Aorta (tissue), 5 donors: ENCODE measurements around the gene CCDC33. TPM values are rescaled to one million over a fixed set of nuclear protein-coding genes. Genes with fewer than 3 reads are reported as not detected.

Experiments used
- ATAC-seq: fragments of 200-7000 bp; cut with Tn5 transposase; one replicate; pipeline ENCODE4 v1.9.1; 2022; ENCODE audit warnings: moderate library complexity; ENCODE audit not compliant: low FRiP score
- DNase-seq, 2 donors: peaks; one replicate each; pipeline ENCODE4 v3.0.0-alpha.2; 2020
- H3K27ac ChIP-seq, 2 donors: one replicate each; pipeline ENCODE4 v1.5.1; 2013; ENCODE audit warnings: low read length in 2 of 2, mild to moderate bottlenecking in 2 of 2, moderate library complexity in 2 of 2, control low read depth in 1 of 2, inconsistent platforms in 1 of 2, low read depth in 1 of 2
- H3K27me3 ChIP-seq, 2 donors: one replicate each; pipeline ENCODE4 v1.6.1; 2013; ENCODE audit warnings: control low read depth in 1 of 2, low read length in 1 of 2, mild to moderate bottlenecking in 1 of 2, moderate library complexity in 1 of 2; ENCODE audit not compliant: insufficient read depth in 2 of 2, control insufficient read depth in 1 of 2
- H3K36me3 ChIP-seq, 2 donors: one replicate each; pipeline ENCODE4 v1.6.1; 2013; ENCODE audit warnings: control low read depth in 1 of 2, low read length in 1 of 2, mild to moderate bottlenecking in 1 of 2; ENCODE audit not compliant: insufficient read depth in 2 of 2, control insufficient read depth in 1 of 2
- H3K4me1 ChIP-seq, 2 donors: one replicate each; pipeline ENCODE4 v1.6.1; 2013; ENCODE audit warnings: low read length in 2 of 2, control low read depth in 1 of 2, mild to moderate bottlenecking in 1 of 2, moderate library complexity in 1 of 2; ENCODE audit not compliant: insufficient read depth in 2 of 2, control insufficient read depth in 1 of 2
- H3K4me3 ChIP-seq, 2 donors: one replicate each; pipeline ENCODE4 v1.5.1; 2013; ENCODE audit warnings: low read length in 2 of 2, control low read depth in 1 of 2, mild to moderate bottlenecking in 1 of 2
- H3K9me3 ChIP-seq: one replicate; pipeline ENCODE4 v1.6.1; 2013; ENCODE audit warnings: mild to moderate bottlenecking, low read length; ENCODE audit not compliant: control insufficient read depth
- WGBS, 2 donors: extraction: QIAGEN DNeasy Blood & Tissue Kit; methylation state at CpG; one replicate each; pipeline ENCODE4 v1.1.7; 2013; 5-methylcytosine and 5-hydroxymethylcytosine counted together
- intact Hi-C, 2 donors: fragments of 100-400 bp; cut with DNase I; formaldehyde crosslinking; loops; one replicate each; pipeline versions ENCODE4 v1.14.2 to v1.15.0; 2022
- long read RNA-seq, 2 donors: library from polyadenylated mRNA; unstranded; transcript quantifications; one replicate each; pipeline ENCODE4 v2.0.0, GENCODE V29; 2020 to 2021
- polyA plus RNA-seq, 2 donors: library from polyadenylated mRNA; stranded (reverse); fragments of 200-250 nt; gene quantifications; one replicate each; pipeline ENCODE4 v1.2.3, GENCODE V29; 2013
- total RNA-seq, 2 donors: library from RNA; stranded (reverse); fragmentation: NEBNext Ultra II Directional; extraction: Animal tissue kit (Norgen Biotek cat#: 25700); gene quantifications; one replicate each; pipeline ENCODE4 v1.2.1, GENCODE V29; 2021
- donor health status: healthy with polysubstance abuse.
- donor health status: Bipolar disorder and iron deficiency.
- donor health status: DM: no; HTN: no; CAD: no.
- donor health status: DM: no; HTN: no; CAD: no.
- donor health status: DM: yes; HTN: yes; CAD: no.

Gene CCDC33
- not detected for total RNA-seq
- not detected for polyA plus RNA-seq
- long read RNA-seq, donor 1: 0 reads
- long read RNA-seq, donor 2: 0 reads

DNA sequence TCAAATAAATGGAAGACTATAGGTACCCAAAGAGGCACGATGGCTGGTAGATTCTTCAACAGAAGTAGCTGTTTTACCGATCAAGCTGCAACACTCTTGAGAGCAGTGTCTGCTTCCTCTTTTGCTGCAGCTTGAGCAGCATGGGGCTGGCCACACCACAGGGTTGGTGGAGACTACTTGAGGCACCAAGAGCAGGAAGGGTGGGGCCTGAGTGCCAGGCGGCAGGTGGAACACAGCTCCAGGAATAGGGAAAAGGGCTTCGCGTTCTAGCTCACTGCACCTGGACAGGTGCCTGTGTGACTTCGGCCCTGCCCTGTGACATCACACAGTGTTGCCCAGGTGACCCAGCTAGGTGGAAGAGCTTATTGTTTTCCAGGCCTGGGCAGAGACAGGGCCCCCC lies at the start of gene CCDC33:
Gene CCDC33, plus strand, starts transcription at position 365 of the 400 bp plus-strand sequence. CDS start 394 bp downstream, outside the sequence.
- H3K27me3 ChIP-seq: no peaks in the 10 kb centered on the region
- intact Hi-C loops: loop anchor here in 1 of 2 donors (10.0 kb wide), 1 partner anchor 191 kb away; no protein-coding TSS in a partner anchor
- ATAC-seq (no peak), DNase-seq (no peak)
- WGBS, 2 donors: 84 to 92% methylated on average over 6 of the region's 6 CpGs
- H3K9me3 ChIP-seq: no peaks in the 10 kb centered on the region
- no peak within 1 kb of the TSS for H3K4me3 ChIP-seq
- H3K27ac ChIP-seq: no peak within 1 kb of the TSS
- no peaks in the 10 kb centered on the region for H3K36me3 ChIP-seq
- H3K4me1 ChIP-seq: no peaks in the 10 kb centered on the region

DNA sequence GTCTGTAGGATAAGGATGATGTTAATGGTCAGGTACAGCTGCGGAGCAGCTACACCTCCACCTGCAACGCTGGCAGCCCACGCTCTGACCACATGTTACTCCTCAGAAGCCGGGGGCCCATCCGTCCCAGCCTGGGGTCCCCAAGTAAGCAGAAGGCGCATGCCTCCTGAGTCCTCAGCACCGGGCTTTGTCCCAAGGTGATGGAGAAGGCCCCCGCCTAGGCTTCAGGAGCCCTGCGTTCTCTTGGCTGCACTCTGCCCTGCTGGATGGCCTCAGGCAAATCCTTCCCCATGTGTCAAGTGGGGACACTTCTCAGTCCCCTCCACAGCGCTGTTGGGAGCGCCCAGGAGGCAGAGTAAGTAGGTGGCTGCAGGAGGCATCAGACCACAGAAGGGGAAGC lies 47.9 kb upstream of the CCDC33 start:
- intact Hi-C loops: no loop called here
- no peak overlapping the region for H3K4me3 ChIP-seq
- H3K27ac ChIP-seq: no peak overlapping the region
- H3K9me3 ChIP-seq: no peaks in the 10 kb centered on the region
- no peaks in the 10 kb centered on the region for H3K27me3 ChIP-seq
- ATAC-seq (no peak), DNase-seq (no peak)
- H3K36me3 ChIP-seq: no peaks in the 10 kb centered on the region
- 92 to 96% methylated on average over 11 of the region's 11 CpGs for WGBS, 2 donors
- no peaks in the 10 kb centered on the region for H3K4me1 ChIP-seq

DNA sequence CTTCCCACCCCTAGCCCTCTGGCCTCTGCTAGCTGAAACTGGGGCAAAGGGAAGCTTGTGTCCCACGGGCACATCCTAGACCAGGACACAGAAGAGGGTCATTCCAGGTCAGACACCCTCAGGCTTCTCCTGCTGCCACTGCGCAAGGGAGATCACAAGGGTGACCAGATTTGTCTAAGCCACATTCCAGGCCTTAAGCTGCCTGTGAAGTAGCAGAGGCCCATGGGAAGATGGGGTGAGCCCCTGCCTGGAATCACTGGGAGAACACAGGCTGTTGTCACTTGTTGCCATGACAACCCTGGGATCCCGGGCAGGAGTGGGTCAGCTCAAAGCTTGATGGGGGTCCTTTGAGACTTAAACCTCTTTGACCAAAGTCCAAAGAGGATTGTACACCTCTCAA lies 44.3 kb upstream of the CCDC33 start:
- H3K36me3 ChIP-seq: no peaks in the 10 kb centered on the region
- H3K4me1 ChIP-seq: no peaks in the 10 kb centered on the region
- DNase-seq (no peak), ATAC-seq (no peak)
- H3K4me3 ChIP-seq: no peak overlapping the region
- intact Hi-C loops: no loop called here
- H3K9me3 ChIP-seq: no peaks in the 10 kb centered on the region
- no peak overlapping the region for H3K27ac ChIP-seq
- 75 to 76% methylated on average over 3 of the region's 3 CpGs for WGBS, 2 donors
- H3K27me3 ChIP-seq: no peaks in the 10 kb centered on the region

DNA sequence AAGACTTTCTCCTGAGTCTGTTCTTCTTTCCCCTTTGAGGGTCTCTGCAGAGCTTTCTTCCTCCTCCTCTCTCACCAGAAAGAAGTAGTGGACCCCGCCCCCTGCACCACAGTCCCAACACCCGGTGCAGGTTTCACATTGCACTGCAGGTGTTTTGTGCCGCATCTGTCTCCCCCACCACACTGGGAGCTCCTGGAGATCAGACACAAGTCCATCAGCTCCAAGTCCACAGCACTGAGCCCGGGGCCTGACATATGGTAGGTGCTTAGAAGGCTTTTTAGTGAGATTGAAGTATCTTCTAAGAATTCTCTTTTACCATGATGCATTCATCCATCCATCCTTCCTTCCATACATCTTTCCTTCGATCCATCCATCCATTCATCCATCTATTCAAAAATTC lies 43.4 kb upstream of the CCDC33 start:
- Histone ChIP-seq H3K9me3 (no peaks in the 10 kb centered on the region), H3K4me3 (no peak overlapping the region), H3K4me1 (no peaks in the 10 kb centered on the region), H3K27ac (no peak overlapping the region), H3K36me3 (no peaks in the 10 kb centered on the region), H3K27me3 (no peaks in the 10 kb centered on the region)
- ATAC-seq (no peak), DNase-seq (no peak)
- 91 to 93% methylated on average over 5 of the region's 5 CpGs for WGBS, 2 donors
- intact Hi-C loops: no loop called here

DNA sequence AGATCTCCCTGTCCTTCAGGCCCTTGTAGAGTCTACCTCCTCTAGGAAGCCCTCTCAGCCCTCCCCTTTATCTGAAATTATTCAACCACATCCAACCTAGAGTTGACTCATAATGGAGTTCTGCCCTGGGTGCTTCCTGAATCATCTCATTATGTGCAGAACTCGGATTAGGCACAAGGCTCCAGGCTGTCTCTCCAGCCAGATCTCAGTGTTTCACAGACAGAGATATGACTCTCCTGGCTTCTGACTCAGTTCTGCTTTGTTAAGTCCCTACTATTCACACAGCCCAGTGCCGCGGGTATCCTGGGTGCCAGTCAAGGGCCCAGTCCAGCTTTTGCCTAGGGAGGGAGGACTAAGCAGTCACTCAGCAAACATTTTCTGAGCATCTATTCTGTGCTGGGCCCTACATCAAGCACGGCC lies 42.8 kb upstream of the CCDC33 start:
- no peak overlapping the region for H3K27ac ChIP-seq
- no peaks in the 10 kb centered on the region for H3K9me3 ChIP-seq
- H3K4me3 ChIP-seq: no peak overlapping the region
- ATAC-seq (peak; percentile 34), DNase-seq (no peak)
- no peaks in the 10 kb centered on the region for H3K4me1 ChIP-seq
- H3K36me3 ChIP-seq: no peaks in the 10 kb centered on the region
- 51 to 56% methylated on average over 4 of the region's 4 CpGs for WGBS, 2 donors
- intact Hi-C loops: no loop called here
- no peaks in the 10 kb centered on the region for H3K27me3 ChIP-seq

DNA sequence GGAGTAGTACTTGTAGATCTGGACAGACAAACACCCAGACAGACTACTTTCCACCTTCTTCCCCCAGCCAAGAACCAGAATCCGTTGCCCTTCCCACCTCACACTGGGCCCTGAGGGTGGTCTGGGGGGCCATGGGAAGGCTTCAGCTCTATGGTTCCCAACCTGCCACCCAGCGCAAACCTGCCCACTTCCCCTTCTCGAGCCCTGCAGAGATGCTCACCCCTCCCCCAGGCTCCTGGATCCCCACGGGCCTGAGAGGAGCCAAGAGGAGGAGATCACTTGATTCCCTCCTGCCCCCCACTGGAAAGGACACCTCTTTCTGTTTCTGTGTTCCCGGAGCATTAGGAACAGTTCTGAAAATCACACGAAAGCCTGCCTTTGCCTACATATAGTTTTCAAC lies 42.2 kb upstream of the CCDC33 start:
- ATAC-seq: no peak
- no peak for DNase-seq
- no peaks in the 10 kb centered on the region for H3K4me1 ChIP-seq
- WGBS, 2 donors: 89 to 90% methylated on average over 6 of the region's 6 CpGs
- H3K27me3 ChIP-seq: no peaks in the 10 kb centered on the region
- intact Hi-C loops: no loop called here
- H3K9me3 ChIP-seq: no peaks in the 10 kb centered on the region
- no peak overlapping the region for H3K4me3 ChIP-seq
- H3K27ac ChIP-seq: no peak overlapping the region
- H3K36me3 ChIP-seq: no peaks in the 10 kb centered on the region

DNA sequence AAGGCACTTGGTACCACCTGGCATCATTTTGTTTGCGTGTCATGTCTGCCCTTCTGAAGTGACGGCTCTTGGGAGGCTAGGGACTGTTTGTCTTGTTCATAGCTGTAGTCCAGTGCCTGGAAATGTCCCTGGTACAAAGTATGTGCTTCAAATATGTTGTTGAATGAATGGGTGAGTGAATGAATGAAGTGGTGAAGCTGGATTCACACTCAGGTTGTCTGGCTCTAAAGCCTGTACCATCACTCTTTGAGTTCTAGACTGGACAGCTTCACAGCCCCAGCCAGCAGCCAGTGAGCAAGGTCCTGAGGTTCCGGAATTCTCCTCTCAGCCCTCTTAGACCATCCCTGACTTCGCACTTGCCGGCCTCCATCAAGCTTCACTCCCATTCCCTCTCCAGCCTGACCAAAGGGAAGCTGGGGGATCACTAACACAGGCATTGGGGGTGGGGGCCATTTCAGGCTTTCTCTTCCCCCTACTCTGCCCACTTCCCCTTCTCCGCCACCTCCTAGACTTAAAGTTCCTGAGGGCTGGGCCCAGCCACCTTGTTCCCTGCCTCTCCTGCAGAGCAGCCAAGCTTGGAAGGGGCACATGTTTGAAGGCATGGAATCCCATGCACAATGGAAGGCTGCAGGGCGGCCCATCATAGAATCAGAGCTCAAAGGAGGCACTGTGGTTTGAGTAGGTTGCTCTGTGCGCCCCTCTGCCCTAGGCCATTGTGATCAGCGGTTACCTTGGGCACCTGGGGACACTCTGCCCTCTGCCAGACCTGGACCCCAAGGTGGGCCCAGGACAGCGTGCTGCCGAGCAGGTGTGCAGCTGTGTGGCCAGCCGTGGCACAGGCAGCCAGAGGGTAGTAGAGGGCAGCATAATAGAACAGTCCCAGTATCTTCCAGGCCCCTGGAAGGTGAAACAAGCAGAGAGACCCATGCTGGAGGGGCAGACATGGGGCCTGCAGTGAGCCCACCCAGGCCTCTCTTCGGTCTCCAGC lies 41.3 kb upstream of the CCDC33 start:
- DNase-seq (no peak), ATAC-seq (no peak)
- H3K27me3 ChIP-seq: no peaks in the 10 kb centered on the region
- 96 to 98% methylated on average over 13 of the region's 13 CpGs for WGBS, 2 donors
- intact Hi-C loops: no loop called here
- H3K36me3 ChIP-seq: no peaks in the 10 kb centered on the region
- no peaks in the 10 kb centered on the region for H3K9me3 ChIP-seq
- no peak overlapping the region for H3K4me3 ChIP-seq
- no peak overlapping the region for H3K27ac ChIP-seq
- no peaks in the 10 kb centered on the region for H3K4me1 ChIP-seq

DNA sequence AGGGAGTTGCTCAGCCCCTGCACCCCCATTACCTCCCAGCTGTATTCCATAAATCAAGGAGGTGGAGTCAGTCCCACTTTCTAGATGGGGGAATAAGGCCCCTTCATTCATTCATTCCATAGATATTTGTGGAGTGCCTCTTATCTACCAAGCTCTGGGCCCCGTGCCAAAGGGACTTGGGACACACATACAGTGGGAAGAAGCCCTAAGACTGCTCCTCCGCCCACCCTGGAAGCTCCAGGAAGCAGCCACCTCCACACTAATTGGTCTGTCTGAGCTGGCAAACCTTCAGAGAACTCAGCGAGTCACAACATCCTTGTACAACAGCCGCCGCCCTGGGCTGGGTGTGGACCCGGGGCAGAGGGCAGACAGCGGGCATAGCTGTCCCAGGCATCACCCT lies 40.0 kb upstream of the CCDC33 start:
- peak; percentile 80 to 87 for DNase-seq
- intact Hi-C loops: no loop called here
- Histone ChIP-seq H3K4me3 (no peak overlapping the region), H3K9me3 (no peaks in the 10 kb centered on the region), H3K4me1 (no peaks in the 10 kb centered on the region), H3K27ac (no peak overlapping the region), H3K27me3 (no peaks in the 10 kb centered on the region), H3K36me3 (no peaks in the 10 kb centered on the region)
- WGBS, 2 donors: 41 to 45% methylated on average over 7 of the region's 7 CpGs
- ATAC-seq: peak; percentile 21
